ENCODE data around the gene DDX3Y. TPM values are rescaled to one million over a fixed set of nuclear protein-coding genes. Genes with fewer than 3 reads are reported as not detected.

DDX3Y gene
- total RNA-seq, 1 experiment from 2014 or later: not detected

DNA sequence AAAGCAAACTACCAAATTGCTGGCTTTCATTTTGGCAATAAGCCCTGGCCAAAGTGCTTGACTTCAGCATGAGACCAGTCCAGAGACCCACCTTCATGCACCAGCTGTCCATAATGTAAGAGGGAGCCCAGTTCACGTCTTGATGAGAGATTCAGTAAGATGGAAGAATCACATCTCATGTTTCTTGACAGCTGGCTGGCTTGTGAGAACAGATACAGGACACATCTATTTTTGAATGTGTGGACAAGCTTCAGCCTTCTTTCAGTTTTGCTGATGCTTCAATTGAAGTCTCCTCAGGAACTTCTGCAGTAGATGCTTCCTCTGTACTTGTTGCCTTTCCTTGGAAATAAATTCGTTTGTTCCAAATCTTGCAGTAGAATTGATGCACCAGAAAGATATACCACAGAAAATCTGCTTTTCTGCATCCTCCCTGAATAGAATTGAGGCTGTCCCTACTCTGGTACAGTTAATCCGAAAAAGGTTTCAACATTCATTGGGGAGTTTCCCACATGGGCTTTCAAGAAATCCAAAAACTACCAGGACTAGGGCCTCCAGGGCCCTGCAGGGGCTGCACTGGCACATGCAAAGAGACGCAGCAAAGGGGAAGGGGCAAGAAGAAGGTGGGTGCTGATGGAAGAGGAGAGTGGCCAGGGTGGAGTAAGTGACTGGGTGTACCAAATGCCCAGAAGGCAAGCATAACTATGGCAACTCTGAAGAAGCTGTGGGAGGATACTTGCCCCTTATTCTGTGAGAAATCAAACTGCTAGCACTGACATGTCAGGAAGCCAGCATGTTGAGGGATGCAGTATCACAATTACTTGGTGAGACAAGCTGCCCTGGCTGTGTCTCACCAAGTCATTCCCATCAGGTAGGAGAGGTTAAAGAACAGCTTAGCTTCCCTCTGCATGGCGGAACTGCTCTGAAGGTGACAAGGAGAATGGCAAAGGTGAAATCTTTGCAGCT lies 37.3 kb downstream of the DDX3Y start:
- Mint-ChIP-seq H3K27me3 (ENCODE audit: unreplicated experiment) (no peaks in the 10 kb centered on the region), H3K27ac (ENCODE audit: unreplicated experiment) (no peak overlapping the region), H3K4me3 (ENCODE audit: low read depth, unreplicated experiment) (no peak overlapping the region), H3K4me1 (ENCODE audit: low read depth, unreplicated experiment) (no peaks in the 10 kb centered on the region), H3K36me3 (ENCODE audit: insufficient read depth, unreplicated experiment) (no peaks in the 10 kb centered on the region), H3K9me3 (ENCODE audit: low read depth, unreplicated experiment) (no peaks in the 10 kb centered on the region)
- TF ChIP-seq, protein P1, sequence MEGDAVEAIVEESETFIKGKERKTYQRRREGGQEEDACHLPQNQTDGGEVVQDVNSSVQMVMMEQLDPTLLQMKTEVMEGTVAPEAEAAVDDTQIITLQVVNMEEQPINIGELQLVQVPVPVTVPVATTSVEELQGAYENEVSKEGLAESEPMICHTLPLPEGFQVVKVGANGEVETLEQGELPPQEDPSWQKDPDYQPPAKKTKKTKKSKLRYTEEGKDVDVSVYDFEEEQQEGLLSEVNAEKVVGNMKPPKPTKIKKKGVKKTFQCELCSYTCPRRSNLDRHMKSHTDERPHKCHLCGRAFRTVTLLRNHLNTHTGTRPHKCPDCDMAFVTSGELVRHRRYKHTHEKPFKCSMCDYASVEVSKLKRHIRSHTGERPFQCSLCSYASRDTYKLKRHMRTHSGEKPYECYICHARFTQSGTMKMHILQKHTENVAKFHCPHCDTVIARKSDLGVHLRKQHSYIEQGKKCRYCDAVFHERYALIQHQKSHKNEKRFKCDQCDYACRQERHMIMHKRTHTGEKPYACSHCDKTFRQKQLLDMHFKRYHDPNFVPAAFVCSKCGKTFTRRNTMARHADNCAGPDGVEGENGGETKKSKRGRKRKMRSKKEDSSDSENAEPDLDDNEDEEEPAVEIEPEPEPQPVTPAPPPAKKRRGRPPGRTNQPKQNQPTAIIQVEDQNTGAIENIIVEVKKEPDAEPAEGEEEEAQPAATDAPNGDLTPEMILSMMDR (IDR thresholded peaks at IDR 0.05; ENCODE audit: unreplicated experiment): no peak
- no TSS peak for BruUV-seq (replicated peaks)
- intact Hi-C loops (cut with micrococcal nuclease; ENCODE audit: unreplicated experiment): no loop called here
- DNase-seq: no peak
- CTCF ChIA-PET: no interaction called here

Other genes with a start within 250 kb of the DDX3Y start
- gene USP9Y, start 203.6 kb upstream of the DDX3Y start, total RNA-seq (2022): not detected in 2 replicates

All from Calu3 (cell line).